AG04450 (cell line): ENCODE results near the gene SCFD2. TPM values are rescaled to one million over a fixed set of nuclear protein-coding genes. Genes with fewer than 3 reads are reported as not detected.
"Not testable (repeated sequence)": the region's sequence is repeated elsewhere in the genome, so short reads cannot be mapped to it uniquely, and the experiment has no call there.

Experiments used
- CTCF ChIA-PET: fragments of 300-600, 350-600 bp; formaldehyde crosslinking; extraction: SDS; loops from one replicate; lab custom pipeline; 2022; ENCODE audit warnings: antibody characterized with exemption, inconsistent platforms; lab: Charles Lee
- POLR2A ChIA-PET: fragments of 350-600 bp; formaldehyde crosslinking; extraction: SDS; loops from one replicate; lab custom pipeline; 2021; ENCODE audit warnings: antibody characterized with exemption, inconsistent platforms; lab: Yijun Ruan, JAX
- DNase-seq: peaks from one replicate; pipeline ENCODE4 v3.0.0-alpha.2; 2011; ENCODE audit warnings: low read depth, low spot score
- H3K27ac ChIP-seq: one replicate; pipeline ENCODE4 v1.5.1; 2012; ENCODE audit warnings: low read depth, low read length, control low read depth
- H3K27me3 ChIP-seq: one replicate; pipeline ENCODE4 v1.6.0; 2012; ENCODE audit warnings: low read length; ENCODE audit not compliant: control insufficient read depth, insufficient read depth
- H3K4me3 ChIP-seq: 2 replicates; pipeline ENCODE4 v1.5.1; 2011; ENCODE audit warnings: mild to moderate bottlenecking, low read depth, low read length, control low read depth
- H3K9me3 ChIP-seq: 2 replicates; pipeline ENCODE4 v1.5.1; 2012; ENCODE audit warnings: low read length; ENCODE audit not compliant: control insufficient read depth, insufficient read depth
- polyA plus RNA-seq: library from polyadenylated mRNA; depleted of rRNA; stranded (reverse); fragments of >200 nt; gene quantifications from 2 replicates; pipeline ENCODE4 v1.2.3, GENCODE V29; 2011
- TF ChIP-seq, protein P1 (sequence below): IDR thresholded peaks from 2 replicates; pipeline ENCODE4 v1.5.1; 2011; ENCODE audit warnings: low read depth, low read length, control low read depth, inconsistent platforms

Gene SCFD2
- polyA plus RNA-seq, 1 experiment: 16.4 TPM

DNA sequence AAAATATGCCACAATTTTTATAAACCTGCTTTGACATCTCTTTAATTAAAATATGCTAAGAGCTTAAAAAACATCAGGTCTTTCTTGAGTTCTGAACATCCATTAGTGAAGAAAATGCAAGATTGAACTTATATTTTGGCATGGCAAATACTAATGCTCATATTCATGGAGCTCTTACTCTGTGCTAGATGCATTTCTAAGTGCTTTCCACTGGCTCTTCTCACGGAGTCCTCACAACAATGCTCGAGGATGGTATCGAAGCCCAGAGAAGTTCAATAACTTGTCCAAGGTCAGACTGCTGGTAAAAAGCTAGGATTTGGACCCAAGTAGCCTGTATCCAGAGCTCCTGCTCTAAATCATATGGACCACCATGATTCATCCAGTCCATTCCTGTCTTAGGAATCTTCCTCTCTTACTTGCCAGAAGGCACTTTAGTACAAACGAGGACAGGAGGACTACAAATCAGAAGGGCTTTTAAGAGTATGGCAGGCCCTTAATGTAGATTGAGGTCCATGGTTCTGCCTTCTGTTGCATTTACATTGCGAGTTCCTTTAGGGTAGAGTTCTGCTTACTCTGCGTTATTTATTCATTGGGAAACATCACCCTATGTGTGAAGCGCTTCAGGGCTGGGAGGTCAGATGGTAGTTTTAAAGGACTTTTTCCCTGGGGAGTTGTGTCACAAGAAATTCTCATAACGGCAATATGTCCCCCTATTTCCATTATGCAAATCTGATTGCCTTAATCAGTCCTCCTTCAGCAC, 304.6 kb downstream of the SCFD2 start:
- TF ChIP-seq, protein P1, sequence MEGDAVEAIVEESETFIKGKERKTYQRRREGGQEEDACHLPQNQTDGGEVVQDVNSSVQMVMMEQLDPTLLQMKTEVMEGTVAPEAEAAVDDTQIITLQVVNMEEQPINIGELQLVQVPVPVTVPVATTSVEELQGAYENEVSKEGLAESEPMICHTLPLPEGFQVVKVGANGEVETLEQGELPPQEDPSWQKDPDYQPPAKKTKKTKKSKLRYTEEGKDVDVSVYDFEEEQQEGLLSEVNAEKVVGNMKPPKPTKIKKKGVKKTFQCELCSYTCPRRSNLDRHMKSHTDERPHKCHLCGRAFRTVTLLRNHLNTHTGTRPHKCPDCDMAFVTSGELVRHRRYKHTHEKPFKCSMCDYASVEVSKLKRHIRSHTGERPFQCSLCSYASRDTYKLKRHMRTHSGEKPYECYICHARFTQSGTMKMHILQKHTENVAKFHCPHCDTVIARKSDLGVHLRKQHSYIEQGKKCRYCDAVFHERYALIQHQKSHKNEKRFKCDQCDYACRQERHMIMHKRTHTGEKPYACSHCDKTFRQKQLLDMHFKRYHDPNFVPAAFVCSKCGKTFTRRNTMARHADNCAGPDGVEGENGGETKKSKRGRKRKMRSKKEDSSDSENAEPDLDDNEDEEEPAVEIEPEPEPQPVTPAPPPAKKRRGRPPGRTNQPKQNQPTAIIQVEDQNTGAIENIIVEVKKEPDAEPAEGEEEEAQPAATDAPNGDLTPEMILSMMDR: no peak
- Histone ChIP-seq H3K27me3 (no peaks in the 10 kb centered on the region), H3K4me3 (no peak overlapping the region), H3K9me3 (no peaks in the 10 kb centered on the region), H3K27ac (no peak overlapping the region)
- no peak for DNase-seq
- POLR2A ChIA-PET: no interaction called here
- CTCF ChIA-PET: no interaction called here

DNA sequence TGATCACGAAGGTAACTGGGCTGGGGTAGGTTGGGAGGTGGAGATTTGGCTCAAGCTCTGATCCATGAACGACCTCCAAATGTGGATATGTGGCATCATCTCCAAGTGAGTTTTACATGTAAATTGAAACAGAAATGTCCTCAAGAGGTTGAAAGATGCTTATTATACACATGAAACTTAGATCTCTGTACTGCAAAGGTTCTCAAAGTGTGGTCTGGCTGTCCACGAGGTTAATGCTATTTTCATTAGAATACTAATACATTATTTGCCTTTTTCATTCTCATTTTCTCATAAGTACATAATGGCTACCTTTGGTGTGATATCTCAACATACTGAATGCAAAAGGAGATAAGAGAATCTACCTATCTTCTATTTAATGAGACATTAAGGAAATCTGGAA, 305.6 kb downstream of the SCFD2 start:
- no peaks in the 10 kb centered on the region for H3K9me3 ChIP-seq
- ChIA-PET CTCF (no interaction called here), POLR2A (no interaction called here)
- TF ChIP-seq, protein P1: no peak
- no peak overlapping the region for H3K27ac ChIP-seq
- no peaks in the 10 kb centered on the region for H3K27me3 ChIP-seq
- DNase-seq: no peak
- no peak overlapping the region for H3K4me3 ChIP-seq

DNA sequence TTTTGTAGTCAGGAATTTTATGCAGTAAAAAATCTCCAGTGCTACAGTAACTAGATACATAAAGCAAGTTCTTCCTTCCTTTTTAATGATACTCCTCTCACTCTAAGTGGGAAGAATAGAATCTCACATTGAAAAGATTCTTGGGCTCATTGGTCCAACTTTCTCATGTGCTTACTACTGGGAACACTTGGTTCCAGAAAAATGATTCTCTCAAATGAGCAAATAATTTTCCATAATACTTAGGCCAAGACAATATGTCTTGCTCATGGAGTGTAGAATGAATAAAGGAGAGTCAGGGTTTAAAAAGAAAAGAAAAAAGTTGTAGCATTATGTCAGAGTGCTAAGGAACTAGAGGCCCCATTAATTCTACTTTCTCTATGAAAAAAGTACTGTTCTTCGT, 306.0 kb downstream of the SCFD2 start:
- CTCF ChIA-PET: no interaction called here
- DNase-seq: no peak
- TF ChIP-seq, protein P1: no peak
- Histone ChIP-seq H3K27me3 (no peaks in the 10 kb centered on the region), H3K27ac (no peak overlapping the region), H3K4me3 (no peak overlapping the region), H3K9me3 (no peaks in the 10 kb centered on the region)
- POLR2A ChIA-PET: no interaction called here

DNA sequence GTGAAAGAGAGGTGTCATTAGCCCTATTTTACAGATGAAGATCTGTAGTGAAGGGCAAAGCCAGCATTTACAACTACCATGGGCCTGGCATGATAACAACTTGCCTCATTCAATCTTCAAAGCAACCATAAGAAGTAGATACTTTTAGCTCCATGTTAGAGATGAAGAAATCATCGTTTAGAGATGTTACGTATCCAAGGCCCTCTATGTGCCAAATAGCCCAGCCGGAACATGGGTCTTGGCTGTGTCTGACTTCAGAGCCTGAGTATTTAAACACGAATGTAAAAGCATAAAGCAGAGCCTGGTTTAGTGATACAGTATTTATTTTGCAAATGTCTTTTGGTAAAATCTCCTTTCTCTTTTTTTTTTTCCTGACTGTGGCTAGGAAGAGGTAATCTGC, 306.6 kb downstream of the SCFD2 start:
- CTCF ChIA-PET: no interaction called here
- no peak for DNase-seq

DNA sequence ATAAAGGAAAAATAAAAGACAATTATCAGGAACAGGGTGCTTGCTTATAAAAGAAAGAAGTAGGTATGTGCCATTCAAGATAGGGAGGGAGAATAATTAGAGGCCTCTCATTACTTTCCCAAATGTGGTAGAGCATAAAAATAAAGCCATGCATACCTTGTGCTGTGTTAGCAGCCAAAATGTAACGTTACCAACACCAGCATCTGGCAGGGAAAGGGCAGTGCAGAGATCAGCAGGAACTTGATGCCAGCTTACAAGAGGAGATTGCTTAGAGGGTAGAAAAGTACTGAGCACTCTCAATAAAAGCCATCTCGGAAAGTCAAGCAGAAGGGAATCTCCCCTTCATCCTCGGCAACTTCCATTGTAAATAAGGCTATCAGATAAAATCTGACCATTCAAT, 308.2 kb downstream of the SCFD2 start:
- ChIA-PET POLR2A (no interaction called here), CTCF (no interaction called here)
- TF ChIP-seq, protein P1: no peak
- Histone ChIP-seq H3K27me3 (no peaks in the 10 kb centered on the region), H3K27ac (no peak overlapping the region), H3K9me3 (no peaks in the 10 kb centered on the region), H3K4me3 (no peak overlapping the region)
- DNase-seq: no peak

More for the DNA sequence above, 306.6 kb downstream of the SCFD2 start:
- H3K27ac ChIP-seq: no peak overlapping the region
- POLR2A ChIA-PET: no interaction called here
- H3K27me3 ChIP-seq: no peaks in the 10 kb centered on the region
- no peaks in the 10 kb centered on the region for H3K9me3 ChIP-seq
- no peak overlapping the region for H3K4me3 ChIP-seq
- TF ChIP-seq, protein P1: no peak

DNA sequence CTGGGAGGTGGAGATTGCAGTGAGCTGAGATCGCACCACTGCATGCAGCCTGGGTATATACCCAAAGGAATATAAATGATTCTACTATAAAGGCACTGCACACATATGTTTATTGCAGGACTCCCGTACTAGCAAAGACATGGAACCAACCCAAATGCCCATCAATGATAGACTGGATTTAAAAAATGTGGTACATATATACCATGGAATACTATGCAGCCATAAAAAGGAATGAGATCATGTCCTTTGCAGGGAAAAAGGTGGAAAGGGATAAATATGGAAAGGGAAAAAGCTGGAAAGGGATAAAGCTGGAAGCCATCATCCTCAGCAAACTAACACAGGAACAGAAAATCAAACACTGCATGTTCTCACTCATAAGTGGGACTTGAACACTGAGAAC, 308.8 kb downstream of the SCFD2 start:
- POLR2A ChIA-PET, CTCF ChIA-PET: not testable (repeated sequence)

More for the DNA sequence above, 308.8 kb downstream of the SCFD2 start:
- not testable (repeated sequence) for H3K4me3 ChIP-seq, DNase-seq, H3K9me3 ChIP-seq, H3K27me3 ChIP-seq, H3K27ac ChIP-seq
